BE2C (cell line): Measurements from ENCODE around the gene TRIM7.
A peak's percentile ranks its signal among the peaks of the same experiment; 100 is the strongest.

ENCODE experiments used
- DNase-seq: peaks from one replicate; pipeline ENCODE4 v3.0.0-alpha.2; 2020
- H3K27me3 ChIP-seq: fragments of 250-450 bp; sonication (Bioruptor Pico); 2 replicates; pipeline ENCODE4 v1.5.1; 2020; ENCODE audit warnings: mild to moderate bottlenecking
- H3K36me3 ChIP-seq: fragments of 250-450 bp; sonication (Bioruptor Pico); 2 replicates; pipeline ENCODE4 v1.5.1; 2020; ENCODE audit warnings: mild to moderate bottlenecking
- H3K4me1 ChIP-seq: fragments of 250-450 bp; sonication (Bioruptor Pico); 2 replicates; pipeline ENCODE4 v1.5.1; 2020
- H3K4me3 ChIP-seq: 2 replicates; pipeline ENCODE4 v1.5.1; 2011; ENCODE audit warnings: low read depth, low read length
- H3K9me3 ChIP-seq: fragments of 250-450 bp; sonication (Bioruptor Pico); 2 replicates; pipeline ENCODE4 v1.5.1; 2020
- TF ChIP-seq, protein P1 (sequence below): IDR thresholded peaks from 2 replicates; pipeline ENCODE4 v1.5.1; 2012; ENCODE audit warnings: mild to moderate bottlenecking, low read depth, low read length

Gene TRIM7

DNA sequence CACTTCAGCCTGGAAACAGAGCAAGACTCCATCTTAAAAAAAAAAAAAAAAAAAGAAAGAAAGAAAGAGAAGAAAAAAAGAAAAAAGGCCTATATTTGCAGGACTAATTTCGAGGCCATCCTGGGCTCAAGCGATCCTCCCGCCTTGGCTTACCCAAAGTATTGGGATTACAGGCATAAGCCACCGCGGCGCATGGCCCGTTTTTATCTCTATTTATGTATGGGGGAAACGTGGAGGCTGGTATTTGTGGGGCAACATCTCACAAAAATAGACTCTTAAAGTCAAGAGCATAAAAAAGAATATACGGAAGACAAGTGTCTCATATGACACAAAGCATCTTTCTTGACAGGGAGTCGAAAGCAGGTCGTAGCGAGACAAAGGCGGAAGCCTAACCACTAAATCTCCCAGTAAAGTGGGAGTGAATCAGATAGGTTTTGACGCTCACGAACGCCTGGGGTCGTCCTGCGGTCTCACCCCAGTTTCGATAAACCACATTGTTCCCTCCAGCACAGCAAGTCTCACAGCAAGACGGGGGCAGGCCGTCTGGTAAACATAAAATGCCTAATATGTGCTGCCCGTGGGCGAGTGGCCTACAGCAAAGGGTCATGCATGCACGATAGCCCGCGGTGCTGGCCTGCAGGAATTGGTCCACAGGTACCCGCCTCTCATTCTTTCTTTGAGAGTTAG is 16.3 kb upstream of the TRIM7 start:
- Histone ChIP-seq H3K4me1 (no peaks in the 10 kb centered on the region), H3K36me3 (no peaks in the 10 kb centered on the region), H3K4me3 (peak overlapping the region; percentile 38), H3K27me3 (no peaks in the 10 kb centered on the region), H3K9me3 (no peaks in the 10 kb centered on the region)
- TF ChIP-seq, protein P1, sequence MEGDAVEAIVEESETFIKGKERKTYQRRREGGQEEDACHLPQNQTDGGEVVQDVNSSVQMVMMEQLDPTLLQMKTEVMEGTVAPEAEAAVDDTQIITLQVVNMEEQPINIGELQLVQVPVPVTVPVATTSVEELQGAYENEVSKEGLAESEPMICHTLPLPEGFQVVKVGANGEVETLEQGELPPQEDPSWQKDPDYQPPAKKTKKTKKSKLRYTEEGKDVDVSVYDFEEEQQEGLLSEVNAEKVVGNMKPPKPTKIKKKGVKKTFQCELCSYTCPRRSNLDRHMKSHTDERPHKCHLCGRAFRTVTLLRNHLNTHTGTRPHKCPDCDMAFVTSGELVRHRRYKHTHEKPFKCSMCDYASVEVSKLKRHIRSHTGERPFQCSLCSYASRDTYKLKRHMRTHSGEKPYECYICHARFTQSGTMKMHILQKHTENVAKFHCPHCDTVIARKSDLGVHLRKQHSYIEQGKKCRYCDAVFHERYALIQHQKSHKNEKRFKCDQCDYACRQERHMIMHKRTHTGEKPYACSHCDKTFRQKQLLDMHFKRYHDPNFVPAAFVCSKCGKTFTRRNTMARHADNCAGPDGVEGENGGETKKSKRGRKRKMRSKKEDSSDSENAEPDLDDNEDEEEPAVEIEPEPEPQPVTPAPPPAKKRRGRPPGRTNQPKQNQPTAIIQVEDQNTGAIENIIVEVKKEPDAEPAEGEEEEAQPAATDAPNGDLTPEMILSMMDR, result no peak
- peak; percentile 77 for DNase-seq

DNA sequence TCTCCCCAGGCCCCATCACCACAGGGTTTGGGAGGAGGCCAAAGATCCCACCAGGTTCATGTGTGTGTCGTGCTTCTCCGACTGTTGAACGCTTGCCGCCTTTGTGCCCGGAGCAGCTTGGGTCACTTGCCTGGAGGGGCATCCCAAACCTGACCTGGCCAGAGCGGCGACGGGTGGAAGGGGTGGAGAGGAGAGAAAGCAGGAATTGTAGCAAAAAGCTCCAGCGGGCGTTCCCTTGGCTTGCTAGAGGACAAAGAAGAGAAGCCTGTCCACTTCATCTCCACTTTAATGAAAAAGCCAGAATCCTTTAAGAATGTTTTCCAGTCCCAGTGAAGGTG is 15.2 kb upstream of the TRIM7 start:
- Histone ChIP-seq H3K27me3 (no peaks in the 10 kb centered on the region), H3K4me3 (no peak overlapping the region), H3K36me3 (no peaks in the 10 kb centered on the region), H3K9me3 (no peaks in the 10 kb centered on the region), H3K4me1 (no peaks in the 10 kb centered on the region)
- TF ChIP-seq, protein P1, result no peak
- no peak for DNase-seq

DNA sequence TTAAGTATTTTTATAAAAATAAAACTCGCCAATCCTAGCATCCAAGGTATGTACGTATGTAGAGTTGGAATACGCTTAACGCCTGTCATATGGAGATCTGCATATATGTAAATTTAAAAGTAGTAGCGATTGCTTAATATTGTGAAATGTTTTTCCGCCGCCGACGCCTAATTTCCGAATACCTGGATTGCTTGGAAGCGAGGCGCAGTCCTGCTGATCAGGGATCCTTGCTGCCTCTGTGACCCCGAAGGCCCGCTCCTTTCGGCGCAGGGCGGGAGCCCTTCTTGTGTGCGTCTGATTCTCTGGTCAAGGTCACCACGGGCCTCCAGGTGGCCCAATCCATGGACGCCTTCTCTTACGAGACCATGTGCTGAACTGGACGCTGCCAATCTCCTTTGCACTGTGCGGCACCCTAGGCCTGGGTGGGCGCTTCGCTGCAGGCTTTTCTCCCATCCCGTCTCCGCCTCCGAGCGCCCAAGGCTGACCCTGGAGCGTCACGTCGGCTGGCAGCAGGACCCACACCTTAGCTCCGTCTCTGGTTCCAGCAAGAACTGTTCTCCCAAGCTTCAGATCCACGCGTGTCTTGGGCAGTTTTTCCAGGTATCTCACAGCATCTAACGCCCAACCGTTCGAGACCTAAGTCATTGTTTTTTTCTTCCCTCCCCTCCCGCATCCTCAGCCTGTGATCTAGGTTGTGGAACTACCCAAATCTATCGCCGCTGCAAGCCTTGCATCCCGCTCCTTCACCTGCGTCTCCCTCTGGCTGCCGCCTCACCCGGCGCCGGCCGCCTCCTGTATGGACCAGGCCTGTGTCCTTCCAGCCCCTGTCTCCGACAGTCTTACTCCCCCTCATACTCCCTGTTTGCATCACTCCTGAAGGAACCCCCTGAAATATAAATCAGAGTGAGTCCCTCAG is 14.5 kb upstream of the TRIM7 start:
- TF ChIP-seq, protein P1, result no peak
- Histone ChIP-seq H3K36me3 (no peaks in the 10 kb centered on the region), H3K27me3 (no peaks in the 10 kb centered on the region), H3K4me3 (no peak overlapping the region), H3K4me1 (no peaks in the 10 kb centered on the region), H3K9me3 (no peaks in the 10 kb centered on the region)
- DNase-seq, result no peak

DNA sequence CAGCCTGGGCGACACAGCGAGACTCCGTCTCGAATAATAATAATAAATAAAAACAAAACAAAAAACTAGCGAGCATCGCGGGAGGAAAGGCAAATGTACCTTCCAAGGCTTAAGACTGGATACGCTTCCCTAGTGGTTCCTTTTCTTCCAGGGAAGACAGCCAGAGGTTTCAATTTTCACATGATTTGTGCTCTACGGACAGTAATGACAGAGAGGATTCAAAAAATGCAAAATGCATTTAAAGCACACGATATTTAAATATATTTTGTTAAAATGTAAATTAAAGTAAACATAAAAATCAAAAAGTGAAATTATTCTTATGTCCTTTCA is 13.8 kb upstream of the TRIM7 start:
- no peak for DNase-seq
- TF ChIP-seq, protein P1, result no peak
- Histone ChIP-seq H3K4me3 (peak overlapping the region; percentile 51), H3K27me3 (no peaks in the 10 kb centered on the region), H3K4me1 (no peaks in the 10 kb centered on the region), H3K9me3 (no peaks in the 10 kb centered on the region), H3K36me3 (no peaks in the 10 kb centered on the region)

DNA sequence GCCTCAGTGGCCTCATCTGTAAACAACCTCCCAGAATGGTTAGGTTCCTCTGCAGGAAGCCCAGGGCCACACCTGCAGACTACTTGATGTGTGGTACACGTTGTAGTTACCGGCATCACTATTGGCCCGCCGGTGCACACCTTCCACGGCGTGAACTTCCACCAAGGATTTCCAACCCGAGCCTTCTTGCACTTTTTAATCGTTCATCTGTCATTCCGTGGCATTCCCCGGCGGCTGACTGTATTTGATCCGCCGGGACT is 12.7 kb upstream of the TRIM7 start:
- Histone ChIP-seq H3K27me3 (no peaks in the 10 kb centered on the region), H3K36me3 (no peaks in the 10 kb centered on the region), H3K4me3 (peak overlapping the region; percentile 76), H3K4me1 (no peaks in the 10 kb centered on the region), H3K9me3 (no peaks in the 10 kb centered on the region)
- TF ChIP-seq, protein P1, result no peak
- DNase-seq, result no peak

DNA sequence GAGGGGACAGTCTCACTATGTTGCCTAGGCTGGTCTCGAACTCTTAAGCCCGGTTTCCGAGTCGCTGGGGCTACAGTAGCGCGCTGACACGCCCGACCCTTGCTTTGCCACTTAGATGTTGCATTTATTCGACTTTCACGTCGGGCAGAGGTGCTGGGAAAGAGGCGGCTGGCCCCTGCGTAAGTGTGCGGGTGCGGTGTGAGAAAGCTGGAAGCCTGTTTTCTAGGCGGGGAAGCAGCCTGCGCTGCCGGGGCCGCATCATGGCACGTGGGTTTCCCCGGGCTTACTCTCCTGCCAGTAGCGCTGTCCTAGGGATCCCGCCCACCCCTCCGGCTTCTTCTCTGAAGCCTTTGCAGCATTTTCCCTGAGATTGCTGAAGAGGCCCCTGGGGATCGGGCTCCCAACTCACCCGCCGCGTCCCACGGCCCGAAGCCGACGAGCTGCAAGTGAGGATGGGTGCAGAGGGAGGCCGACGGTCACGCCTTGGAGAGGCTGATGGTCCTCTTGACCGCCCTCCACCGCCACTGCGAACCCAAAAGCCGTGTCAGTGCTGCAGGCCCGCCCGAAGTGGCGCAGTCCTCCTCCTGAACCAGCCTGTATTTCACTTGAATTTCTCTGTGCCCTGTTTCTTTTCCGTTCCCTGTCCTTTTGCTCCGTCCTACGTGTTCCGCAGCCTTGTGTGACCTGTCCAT is 12.3 kb upstream of the TRIM7 start:
- Histone ChIP-seq H3K4me1 (no peaks in the 10 kb centered on the region), H3K9me3 (no peaks in the 10 kb centered on the region), H3K27me3 (no peaks in the 10 kb centered on the region), H3K4me3 (peak overlapping the region; percentile 76), H3K36me3 (no peaks in the 10 kb centered on the region)
- TF ChIP-seq, protein P1, result no peak
- peak; percentile 82 for DNase-seq
